ENCODE data around the gene SH3PXD2A. TPM values are rescaled to one million over a fixed set of nuclear protein-coding genes. Genes with fewer than 3 reads are reported as not detected.

SH3PXD2A gene, protein sequence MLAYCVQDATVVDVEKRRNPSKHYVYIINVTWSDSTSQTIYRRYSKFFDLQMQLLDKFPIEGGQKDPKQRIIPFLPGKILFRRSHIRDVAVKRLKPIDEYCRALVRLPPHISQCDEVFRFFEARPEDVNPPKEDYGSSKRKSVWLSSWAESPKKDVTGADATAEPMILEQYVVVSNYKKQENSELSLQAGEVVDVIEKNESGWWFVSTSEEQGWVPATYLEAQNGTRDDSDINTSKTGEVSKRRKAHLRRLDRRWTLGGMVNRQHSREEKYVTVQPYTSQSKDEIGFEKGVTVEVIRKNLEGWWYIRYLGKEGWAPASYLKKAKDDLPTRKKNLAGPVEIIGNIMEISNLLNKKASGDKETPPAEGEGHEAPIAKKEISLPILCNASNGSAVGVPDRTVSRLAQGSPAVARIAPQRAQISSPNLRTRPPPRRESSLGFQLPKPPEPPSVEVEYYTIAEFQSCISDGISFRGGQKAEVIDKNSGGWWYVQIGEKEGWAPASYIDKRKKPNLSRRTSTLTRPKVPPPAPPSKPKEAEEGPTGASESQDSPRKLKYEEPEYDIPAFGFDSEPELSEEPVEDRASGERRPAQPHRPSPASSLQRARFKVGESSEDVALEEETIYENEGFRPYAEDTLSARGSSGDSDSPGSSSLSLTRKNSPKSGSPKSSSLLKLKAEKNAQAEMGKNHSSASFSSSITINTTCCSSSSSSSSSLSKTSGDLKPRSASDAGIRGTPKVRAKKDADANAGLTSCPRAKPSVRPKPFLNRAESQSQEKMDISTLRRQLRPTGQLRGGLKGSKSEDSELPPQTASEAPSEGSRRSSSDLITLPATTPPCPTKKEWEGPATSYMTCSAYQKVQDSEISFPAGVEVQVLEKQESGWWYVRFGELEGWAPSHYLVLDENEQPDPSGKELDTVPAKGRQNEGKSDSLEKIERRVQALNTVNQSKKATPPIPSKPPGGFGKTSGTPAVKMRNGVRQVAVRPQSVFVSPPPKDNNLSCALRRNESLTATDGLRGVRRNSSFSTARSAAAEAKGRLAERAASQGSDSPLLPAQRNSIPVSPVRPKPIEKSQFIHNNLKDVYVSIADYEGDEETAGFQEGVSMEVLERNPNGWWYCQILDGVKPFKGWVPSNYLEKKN
- 8.3 and 8.6 TPM in 2 replicates for polyA plus RNA-seq (2013)

DNA sequence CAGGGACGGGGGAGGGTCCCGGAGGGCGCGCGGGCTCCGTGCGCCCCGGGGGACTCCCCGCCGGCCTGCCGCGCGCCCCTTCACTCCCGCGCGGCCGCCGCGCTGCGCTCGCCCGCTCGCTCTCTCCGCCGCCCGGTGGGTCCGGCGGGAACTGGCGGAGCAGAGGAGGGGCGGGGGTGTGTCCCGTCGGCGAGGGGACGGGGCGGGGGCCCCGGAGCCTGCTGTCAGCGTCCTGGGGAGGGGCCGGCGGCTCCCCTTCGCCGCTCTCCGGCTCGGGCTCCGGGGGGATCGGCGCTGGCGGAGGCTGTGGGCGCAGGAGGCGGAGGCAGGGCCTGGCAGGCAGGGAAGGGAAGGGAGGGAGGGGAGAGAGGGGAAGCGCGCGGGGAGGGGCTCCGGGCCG is at the start of gene SH3PXD2A:
TSS of gene SH3PXD2A (minus strand) at position 153 of the 400 bp plus-strand sequence. CDS start 310 bp downstream, outside the sequence.
- H4K12ac ChIP-seq (ENCODE audit: low read depth, low read length), result no peak within 1 kb of the TSS
- no peak within 1 kb of the TSS for H2BK12ac ChIP-seq (ENCODE audit: low read length)
- peaks cover 2% of the 10 kb centered on the region for H3K79me2 ChIP-seq (ENCODE audit: control insufficient read depth, insufficient read depth, low read length, poor library complexity)
- peak within 1 kb of the TSS; percentile 23 for H3K14ac ChIP-seq (ENCODE audit: low read length)
- no CpG with 5 or more reads among the region's 54 CpGs for WGBS (ENCODE audit: extremely low coverage, insufficient coverage, insufficient read length)
- H3K27me3 ChIP-seq (ENCODE audit: insufficient read depth, low read length), result no peaks in the 10 kb centered on the region
- H3K4me2 ChIP-seq (ENCODE audit: low read length), result peak within 1 kb of the TSS; percentile 91
- no peak within 1 kb of the TSS for H2BK120ac ChIP-seq (ENCODE audit: insufficient read depth, low read length, poor library complexity)
- peak within 1 kb of the TSS; percentile 77 for H3K4me3 ChIP-seq (ENCODE audit: low read depth, low read length)
- H3K18ac ChIP-seq (ENCODE audit: low read length), result peak within 1 kb of the TSS; percentile 5
- H3K23ac ChIP-seq (ENCODE audit: low read length), result no peak within 1 kb of the TSS
- peak within 1 kb of the TSS; percentile 4 for H3K4ac ChIP-seq (ENCODE audit: low read depth, low read length)
- peaks cover 5 to 16% of the 10 kb centered on the region in 2 experiments for H3K4me1 ChIP-seq (ENCODE audit: control insufficient read depth in 1 of 2, insufficient read depth in 2 of 2, low read length in 2 of 2)
- H3K79me1 ChIP-seq (ENCODE audit: low read length), result peaks cover 2% of the 10 kb centered on the region
- H3K9me3 ChIP-seq (ENCODE audit: insufficient read depth, low read depth, low read length), result no peaks in the 10 kb centered on the region
- no peak within 1 kb of the TSS for H3K27ac ChIP-seq (ENCODE audit: low read depth, low read length)
- H3K36me3 ChIP-seq (ENCODE audit: control insufficient read depth in 1 of 2, insufficient read depth in 2 of 2, low read length in 2 of 2), result no peaks in the 10 kb centered on the region
- peak within 1 kb of the TSS; percentile 72 for H2AFZ ChIP-seq (ENCODE audit: insufficient read depth, low read length, poor library complexity)
- peak within 1 kb of the TSS; percentile 43 for H4K8ac ChIP-seq (ENCODE audit: low read depth, low read length)
- peak within 1 kb of the TSS; percentile 64 for H4K91ac ChIP-seq (ENCODE audit: low read depth, low read length)
- H2BK5ac ChIP-seq (ENCODE audit: low read depth, low read length, poor library complexity), result no peak within 1 kb of the TSS
- H3K9ac ChIP-seq (ENCODE audit: low read length), result peak within 1 kb of the TSS; percentile 36
- no peak within 1 kb of the TSS for H2AK5ac ChIP-seq (ENCODE audit: low read length)
- DNase-seq, result peak in 1 of 2 donors; percentile 41

DNA sequence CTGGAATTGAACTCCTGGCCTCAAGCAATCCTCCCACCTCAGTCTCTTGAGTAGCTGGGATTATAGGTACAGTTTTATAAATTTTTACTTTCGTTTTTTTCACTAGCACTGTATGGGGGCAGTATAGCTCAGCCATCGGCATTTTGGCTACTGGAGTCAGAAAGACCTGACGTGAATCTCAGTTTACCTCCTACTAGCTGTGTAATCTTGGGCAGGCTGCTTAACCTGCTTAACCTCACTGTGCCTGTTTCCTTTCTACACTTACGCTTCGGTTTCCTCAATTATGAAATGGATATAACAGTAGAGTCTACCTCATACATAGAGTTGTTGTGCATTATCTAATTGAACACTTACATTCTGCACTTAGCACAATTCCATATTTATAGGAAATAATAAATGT is 45.9 kb upstream of the SH3PXD2A start:
- H3K4me3 ChIP-seq (ENCODE audit: low read depth, low read length), result no peak overlapping the region
- peaks cover 3% of the 10 kb centered on the region in 2 experiments for H3K4me1 ChIP-seq (ENCODE audit: control insufficient read depth in 1 of 2, insufficient read depth in 2 of 2, low read length in 2 of 2)
- no peak overlapping the region for H2AFZ ChIP-seq (ENCODE audit: insufficient read depth, low read length, poor library complexity)
- no peak overlapping the region for H3K18ac ChIP-seq (ENCODE audit: low read length)
- no peak overlapping the region for H3K14ac ChIP-seq (ENCODE audit: low read length)
- no peak overlapping the region for H2AK5ac ChIP-seq (ENCODE audit: low read length)
- H3K27me3 ChIP-seq (ENCODE audit: insufficient read depth, low read length), result no peaks in the 10 kb centered on the region
- H2BK12ac ChIP-seq (ENCODE audit: low read length), result no peak overlapping the region
- H2BK5ac ChIP-seq (ENCODE audit: low read depth, low read length, poor library complexity), result no peak overlapping the region
- peaks cover 3 to 5% of the 10 kb centered on the region in 2 experiments for H3K36me3 ChIP-seq (ENCODE audit: control insufficient read depth in 1 of 2, insufficient read depth in 2 of 2, low read length in 2 of 2)
- no peak overlapping the region for H2BK120ac ChIP-seq (ENCODE audit: insufficient read depth, low read length, poor library complexity)
- H3K4ac ChIP-seq (ENCODE audit: low read depth, low read length), result no peak overlapping the region
- H3K79me2 ChIP-seq (ENCODE audit: control insufficient read depth, insufficient read depth, low read length, poor library complexity), result no peaks in the 10 kb centered on the region
- no peaks in the 10 kb centered on the region for H3K9me3 ChIP-seq (ENCODE audit: insufficient read depth, low read depth, low read length)
- no peak for DNase-seq
- WGBS (ENCODE audit: extremely low coverage, insufficient coverage, insufficient read length), result no CpG with 5 or more reads among the region's 5 CpGs
- H4K8ac ChIP-seq (ENCODE audit: low read depth, low read length), result no peak overlapping the region
- H4K91ac ChIP-seq (ENCODE audit: low read depth, low read length), result no peak overlapping the region
- H3K79me1 ChIP-seq (ENCODE audit: low read length), result peaks cover 2% of the 10 kb centered on the region
- no peak overlapping the region for H3K27ac ChIP-seq (ENCODE audit: low read depth, low read length)
- H3K4me2 ChIP-seq (ENCODE audit: low read length), result no peak overlapping the region
- H3K23ac ChIP-seq (ENCODE audit: low read length), result no peak overlapping the region
- H4K12ac ChIP-seq (ENCODE audit: low read depth, low read length), result no peak overlapping the region
- H3K9ac ChIP-seq (ENCODE audit: low read length), result no peak overlapping the region

DNA sequence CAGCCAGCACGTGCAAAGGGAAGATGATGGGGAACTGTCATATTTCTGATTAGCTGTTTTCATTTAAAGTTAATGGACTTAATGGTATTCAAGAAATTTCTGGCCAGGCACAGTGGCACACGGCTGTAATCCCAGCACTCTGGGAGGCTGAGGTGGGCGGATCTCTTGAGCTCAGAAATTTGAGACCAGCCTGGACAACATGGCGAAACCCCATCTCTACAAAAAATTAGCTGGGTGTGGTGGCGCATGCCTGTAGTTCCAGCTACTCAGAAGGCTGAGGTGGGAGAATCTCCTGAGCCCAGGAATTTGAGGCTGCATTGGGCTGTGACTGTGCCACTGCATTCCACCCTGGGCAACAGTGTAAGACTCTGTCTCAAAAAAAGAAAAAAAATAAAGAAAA is 43.9 kb upstream of the SH3PXD2A start:
- Histone ChIP-seq H3K9ac (ENCODE audit: low read length) (no peak overlapping the region), H2AK5ac (ENCODE audit: low read length) (no peak overlapping the region), H2BK120ac (ENCODE audit: insufficient read depth, low read length, poor library complexity) (no peak overlapping the region)

DNA sequence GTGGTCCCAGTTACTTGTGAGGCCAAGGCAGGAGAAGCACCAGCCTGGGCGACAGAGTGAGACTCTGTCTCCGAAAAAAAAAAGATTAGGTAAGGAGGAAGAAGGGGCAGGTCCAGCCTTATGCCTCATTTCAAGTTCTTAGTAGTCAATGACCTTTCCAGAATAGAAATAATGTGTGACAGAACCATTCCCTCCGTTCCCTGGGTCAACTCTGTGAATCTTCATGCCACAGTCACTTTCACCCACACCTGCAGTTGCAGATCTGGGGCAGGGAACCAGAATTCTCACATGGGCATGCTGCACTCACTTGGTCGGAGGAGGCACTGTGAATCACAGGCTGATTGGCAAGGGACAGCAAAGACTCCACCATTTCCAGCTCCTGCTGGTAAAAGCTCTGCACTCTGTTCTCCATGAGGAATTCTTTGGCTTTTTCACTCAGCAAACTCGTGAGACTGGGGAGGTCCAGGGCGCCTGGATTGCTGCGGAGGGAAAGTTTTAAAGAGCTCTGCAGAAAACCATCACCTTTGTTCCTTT is 41.9 kb upstream of the SH3PXD2A start:
- Histone ChIP-seq H3K4me1 (ENCODE audit: control insufficient read depth in 1 of 2, insufficient read depth in 2 of 2, low read length in 2 of 2) (peaks cover 3% of the 10 kb centered on the region in 2 experiments), H3K27me3 (ENCODE audit: insufficient read depth, low read length) (no peaks in the 10 kb centered on the region), H4K91ac (ENCODE audit: low read depth, low read length) (no peak overlapping the region), H3K9ac (ENCODE audit: low read length) (no peak overlapping the region), H3K27ac (ENCODE audit: low read depth, low read length) (no peak overlapping the region), H2AK5ac (ENCODE audit: low read length) (no peak overlapping the region), H2BK120ac (ENCODE audit: insufficient read depth, low read length, poor library complexity) (no peak overlapping the region), H2AFZ (ENCODE audit: insufficient read depth, low read length, poor library complexity) (no peak overlapping the region), H2BK12ac (ENCODE audit: low read length) (no peak overlapping the region), H3K14ac (ENCODE audit: low read length) (no peak overlapping the region), H3K79me1 (ENCODE audit: low read length) (peaks cover 2% of the 10 kb centered on the region), H3K79me2 (ENCODE audit: control insufficient read depth, insufficient read depth, low read length, poor library complexity) (no peaks in the 10 kb centered on the region), H3K4me3 (ENCODE audit: low read depth, low read length) (no peak overlapping the region), H3K4ac (ENCODE audit: low read depth, low read length) (no peak overlapping the region), H3K4me2 (ENCODE audit: low read length) (no peak overlapping the region), H3K18ac (ENCODE audit: low read length) (no peak overlapping the region), H3K23ac (ENCODE audit: low read length) (no peak overlapping the region), H3K9me3 (ENCODE audit: insufficient read depth, low read depth, low read length) (no peaks in the 10 kb centered on the region), H2BK5ac (ENCODE audit: low read depth, low read length, poor library complexity) (no peak overlapping the region), H4K8ac (ENCODE audit: low read depth, low read length) (no peak overlapping the region), H3K36me3 (ENCODE audit: control insufficient read depth in 1 of 2, insufficient read depth in 2 of 2, low read length in 2 of 2) (peaks cover 5 to 9% of the 10 kb centered on the region in 2 experiments), H4K12ac (ENCODE audit: low read depth, low read length) (no peak overlapping the region)
- no peak for DNase-seq
- WGBS (ENCODE audit: extremely low coverage, insufficient coverage, insufficient read length), result no CpG with 5 or more reads among the region's 7 CpGs

More for the DNA sequence above, 43.9 kb upstream of the SH3PXD2A start:
- Histone ChIP-seq H2AFZ (ENCODE audit: insufficient read depth, low read length, poor library complexity) (no peak overlapping the region), H3K27me3 (ENCODE audit: insufficient read depth, low read length) (no peaks in the 10 kb centered on the region), H3K4me3 (ENCODE audit: low read depth, low read length) (no peak overlapping the region), H4K8ac (ENCODE audit: low read depth, low read length) (no peak overlapping the region), H3K4me2 (ENCODE audit: low read length) (no peak overlapping the region), H3K23ac (ENCODE audit: low read length) (no peak overlapping the region), H3K79me2 (ENCODE audit: control insufficient read depth, insufficient read depth, low read length, poor library complexity) (no peaks in the 10 kb centered on the region), H2BK12ac (ENCODE audit: low read length) (no peak overlapping the region), H3K4me1 (ENCODE audit: control insufficient read depth in 1 of 2, insufficient read depth in 2 of 2, low read length in 2 of 2) (peaks cover 3% of the 10 kb centered on the region in 2 experiments), H3K4ac (ENCODE audit: low read depth, low read length) (no peak overlapping the region), H4K91ac (ENCODE audit: low read depth, low read length) (no peak overlapping the region), H4K12ac (ENCODE audit: low read depth, low read length) (no peak overlapping the region), H2BK5ac (ENCODE audit: low read depth, low read length, poor library complexity) (no peak overlapping the region), H3K18ac (ENCODE audit: low read length) (no peak overlapping the region), H3K36me3 (ENCODE audit: control insufficient read depth in 1 of 2, insufficient read depth in 2 of 2, low read length in 2 of 2) (peaks cover 5 to 6% of the 10 kb centered on the region in 2 experiments), H3K79me1 (ENCODE audit: low read length) (peaks cover 2% of the 10 kb centered on the region), H3K9me3 (ENCODE audit: insufficient read depth, low read depth, low read length) (no peaks in the 10 kb centered on the region), H3K14ac (ENCODE audit: low read length) (no peak overlapping the region), H3K27ac (ENCODE audit: low read depth, low read length) (no peak overlapping the region)
- DNase-seq, result no peak
- no CpG with 5 or more reads among the region's 5 CpGs for WGBS (ENCODE audit: extremely low coverage, insufficient coverage, insufficient read length)

All from trophoblast cell (in vitro differentiated cells and primary cell).